PFSK-1 (cell line): ENCODE results near the gene GPLD1.

Experiments
- FOXP2 ChIP-seq: optimal IDR thresholded peaks from 2 replicates; pipeline ENCODE3; 2011; ENCODE audit warnings: borderline replicate concordance, control low read depth, inconsistent platforms; ENCODE audit not compliant: insufficient read depth; ENCODE audit errors: extremely low read length, extremely low read depth
- POLR2AphosphoS5 ChIP-seq: IDR thresholded peaks from 2 replicates; pipeline ENCODE4 v1.6.1; 2012; ENCODE audit warnings: low read depth, mild to moderate bottlenecking, control low read depth, low read length, moderate library complexity
- REST ChIP-seq, 2 experiments: IDR thresholded peaks; 2 replicates each; pipeline versions ENCODE4 v1.6.1 to v1.8.0; 2011 to 2012; ENCODE audit warnings: low read depth in 2 of 2, low read length in 2 of 2, control low read depth in 1 of 2, inconsistent platforms in 1 of 2, mild to moderate bottlenecking in 1 of 2, moderate library complexity in 1 of 2; ENCODE audit not compliant: insufficient read depth in 1 of 2
- SIN3A ChIP-seq: IDR thresholded peaks from 2 replicates; pipeline ENCODE4 v1.6.1; 2012; ENCODE audit warnings: mild to moderate bottlenecking, low read length, moderate library complexity, borderline replicate concordance; ENCODE audit not compliant: insufficient read depth
- TAF1 ChIP-seq: IDR thresholded peaks from 2 replicates; pipeline ENCODE4 v1.6.1; 2012; ENCODE audit warnings: low read length, control low read depth, borderline replicate concordance; ENCODE audit not compliant: insufficient read depth

The GPLD1 gene

DNA sequence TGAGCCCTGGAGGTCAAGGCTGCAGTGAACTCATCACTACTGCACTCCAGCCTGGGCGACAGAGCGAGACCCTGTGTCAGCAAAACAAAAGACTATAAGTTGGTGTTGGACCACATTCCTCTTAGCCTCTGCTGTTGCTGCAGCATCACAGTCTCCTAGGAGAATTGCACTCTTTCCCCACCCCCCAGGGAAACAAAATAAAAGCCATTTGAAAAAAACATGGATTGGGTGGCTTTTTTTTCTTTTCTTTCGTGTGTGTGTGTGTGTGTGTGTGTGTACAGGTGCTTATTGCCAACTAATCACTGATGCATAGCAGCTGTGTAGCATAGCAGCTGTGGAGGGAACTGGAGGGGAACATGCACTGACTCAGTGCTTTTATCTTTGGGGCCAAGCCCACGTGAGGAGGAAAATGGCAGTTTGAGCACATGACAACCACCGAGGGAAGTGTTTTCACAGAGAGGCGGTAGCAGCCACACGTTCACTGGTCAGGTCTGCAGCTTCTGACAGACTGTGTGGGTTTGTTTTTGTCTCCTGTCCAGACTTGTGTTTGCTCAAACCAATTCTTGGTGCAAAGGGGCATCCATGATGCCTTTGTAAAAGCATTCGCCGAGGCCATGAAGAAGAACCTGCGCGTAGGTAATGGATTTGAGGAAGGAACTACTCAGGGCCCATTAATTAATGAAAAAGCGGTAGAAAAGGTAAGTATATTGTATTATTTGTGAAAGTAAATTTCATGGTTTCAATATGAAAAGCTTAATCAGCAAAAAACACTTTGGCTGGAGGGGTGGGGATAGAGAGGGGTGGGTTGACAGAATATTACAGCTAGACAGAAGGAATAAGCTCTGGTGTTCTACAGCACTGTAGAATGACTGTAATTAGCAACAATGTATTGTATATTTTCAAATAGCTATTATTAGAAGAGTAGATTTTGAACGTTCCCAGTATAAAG is 33.1 kb upstream of the GPLD1 start:
- TF ChIP-seq POLR2AphosphoS5 (no peak), TAF1 (no peak), FOXP2 (no peak), REST (IDR thresholded peaks at IDR 0.05; ENCODE audit: insufficient read depth in 1 of 2, low read depth in 2 of 2, low read length in 2 of 2) (no peak), SIN3A (no peak)

GRCh38 chr6:24520929-24521546 is 31.7 kb upstream of the GPLD1 start:
- TF ChIP-seq FOXP2 (no peak), SIN3A (no peak)

DNA sequence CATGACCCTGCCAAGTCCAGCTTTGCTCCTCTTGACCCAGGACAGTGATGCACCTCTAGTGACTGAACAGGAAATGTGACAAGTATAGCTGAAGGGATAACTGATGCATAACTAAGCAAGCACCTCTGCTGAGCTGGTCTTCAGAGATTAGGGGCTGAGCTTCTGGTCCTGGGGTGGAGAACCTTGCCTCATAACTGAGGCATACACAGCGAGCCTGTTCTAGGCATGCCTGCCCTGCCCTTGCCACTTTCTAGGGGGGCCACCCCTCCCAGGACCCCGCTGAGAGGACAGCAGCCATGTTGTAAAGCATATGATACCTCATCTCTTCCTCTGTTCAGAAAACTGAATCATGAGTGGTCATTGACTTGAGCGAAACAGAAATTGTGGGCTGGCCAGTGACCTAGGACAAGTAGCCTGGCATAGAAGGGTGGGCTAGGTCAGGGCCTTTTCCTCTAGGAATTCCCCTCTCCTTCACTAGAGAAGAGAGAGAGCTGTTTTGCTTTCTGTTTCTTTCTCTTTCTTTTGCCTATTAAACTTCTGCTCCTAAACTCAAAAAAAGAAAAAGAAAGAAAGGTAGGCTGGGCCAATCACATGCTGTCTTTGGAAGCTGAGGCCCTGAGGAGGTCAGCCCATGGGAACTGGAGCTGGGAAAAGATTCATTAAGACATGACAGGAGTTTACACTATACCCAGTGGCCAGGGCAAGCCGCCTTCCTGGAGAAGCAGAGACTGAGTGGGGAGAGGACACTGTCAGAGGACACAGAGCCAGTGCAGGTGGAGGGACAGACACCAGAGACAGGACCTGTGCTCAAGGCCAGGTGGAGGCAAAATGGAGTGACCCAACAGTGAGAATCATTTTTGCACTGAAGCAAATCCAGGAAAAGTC is 28.5 kb upstream of the GPLD1 start:
- TF ChIP-seq FOXP2 (no peak), POLR2AphosphoS5 (no peak), TAF1 (no peak), REST (IDR thresholded peaks at IDR 0.05; ENCODE audit: insufficient read depth in 1 of 2, low read depth in 2 of 2, low read length in 2 of 2) (no peak), SIN3A (no peak)

DNA sequence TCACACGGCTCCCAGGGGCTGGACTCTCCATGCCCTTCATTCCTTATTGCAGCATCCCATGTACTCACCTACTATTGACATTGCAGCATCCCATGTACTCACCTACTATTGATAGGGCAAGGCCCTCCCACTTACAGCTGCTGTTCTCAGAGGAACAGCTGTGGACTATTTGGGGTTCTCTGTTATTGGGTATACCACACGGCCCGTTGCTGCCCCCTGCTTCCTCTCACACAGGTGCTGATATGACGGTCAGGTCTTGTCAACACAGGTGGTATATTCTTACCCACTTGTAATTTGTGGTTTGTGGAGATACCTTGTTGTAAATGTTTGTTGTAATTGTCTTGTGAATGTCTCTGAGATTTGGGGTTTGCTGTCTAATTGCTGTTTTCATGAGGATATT is 24.2 kb upstream of the GPLD1 start:
- no peak for TF ChIP-seq REST (IDR thresholded peaks at IDR 0.05; ENCODE audit: insufficient read depth in 1 of 2, low read depth in 2 of 2, low read length in 2 of 2)
- no peak for TF ChIP-seq POLR2AphosphoS5
- no peak for TF ChIP-seq TAF1
- TF ChIP-seq FOXP2 = no peak
- no peak for TF ChIP-seq SIN3A

GRCh38 chr6:24506814-24507520 is 17.6 kb upstream of the GPLD1 start:
- no peak for TF ChIP-seq POLR2AphosphoS5
